HL-60/S4 treated with retinoic acid at 250 ng/mL for 4 days and 3 days (cell line): Measurements from ENCODE around the gene AKT3.
"Not testable (repeated sequence)": the region's sequence is repeated elsewhere in the genome, so short reads cannot be mapped to it uniquely, and the experiment has no call there.

Experiments
- in situ Hi-C: fragments of 300-500 bp; cut with MboI; formaldehyde crosslinking; loops from 2 replicates; pipeline ENCODE4 v1.7.0; 2022; ENCODE audit warnings: low sequenced_read_pairs

Gene AKT3

DNA sequence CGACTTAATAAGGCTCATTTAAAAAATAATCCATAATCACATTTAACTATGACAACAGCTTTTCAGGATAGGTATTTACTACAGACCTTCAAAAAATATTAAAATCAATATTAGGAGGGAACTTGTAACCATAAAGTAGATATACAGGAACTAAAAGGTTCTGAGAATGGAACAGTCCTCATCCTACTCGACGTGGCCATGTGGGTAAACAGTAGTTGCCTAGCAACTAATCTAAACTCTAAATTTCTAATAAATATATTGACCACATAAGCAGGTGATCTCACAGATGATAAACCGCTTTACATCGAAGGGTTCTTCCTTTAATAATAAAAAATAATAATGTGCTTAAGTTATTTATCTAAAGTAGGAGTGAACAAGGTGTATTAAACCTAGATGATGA lies 7.9 kb downstream of the AKT3 start:
- in situ Hi-C loops = no loop called here

DNA sequence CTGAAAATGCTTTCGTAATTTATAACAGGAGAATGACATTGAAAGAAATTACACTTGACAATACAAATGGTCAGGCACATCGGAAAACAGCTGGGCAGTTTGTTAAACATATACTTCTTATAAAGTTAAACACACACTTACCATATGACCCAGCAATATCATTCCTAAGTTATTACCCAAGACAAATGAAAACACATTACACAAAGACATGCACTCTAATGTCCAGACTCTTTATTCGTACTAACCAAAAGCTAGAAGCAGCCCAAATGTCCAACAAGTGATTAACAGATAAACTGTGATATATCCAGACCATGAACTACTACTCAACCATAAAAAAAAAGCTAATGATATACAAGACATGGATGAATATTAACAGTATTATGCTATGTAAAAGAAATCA lies 8.5 kb downstream of the AKT3 start:
- in situ Hi-C loops = no loop called here

DNA sequence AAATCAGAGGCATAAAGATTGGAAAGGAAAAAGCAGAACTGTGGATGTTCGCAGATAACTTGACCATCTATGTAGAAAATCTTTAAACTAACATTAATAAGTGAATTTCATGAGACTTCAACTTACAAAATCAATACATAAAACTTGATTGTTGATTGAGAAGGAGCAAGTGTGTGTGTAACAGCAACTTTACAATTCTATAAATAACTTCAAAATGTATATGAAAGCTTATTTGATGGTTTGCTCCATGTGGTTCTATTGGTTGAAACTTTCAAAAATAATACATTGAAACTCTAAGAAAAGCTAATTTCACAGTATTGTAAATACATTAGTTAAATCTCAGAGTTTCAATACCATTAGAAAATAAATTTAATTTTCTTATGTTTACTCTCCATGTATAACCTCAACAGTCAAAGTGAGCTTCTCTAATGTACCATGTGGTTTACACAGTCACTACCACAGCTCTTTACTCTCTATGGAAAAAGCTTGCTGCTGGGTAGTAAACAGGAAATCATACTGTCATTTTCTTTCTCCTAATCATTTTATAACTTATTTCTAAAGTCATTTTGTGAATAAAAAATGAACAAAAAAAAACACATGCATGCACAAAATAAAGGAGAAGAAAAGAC lies 12.0 kb downstream of the AKT3 start:
- in situ Hi-C loops = no loop called here

DNA sequence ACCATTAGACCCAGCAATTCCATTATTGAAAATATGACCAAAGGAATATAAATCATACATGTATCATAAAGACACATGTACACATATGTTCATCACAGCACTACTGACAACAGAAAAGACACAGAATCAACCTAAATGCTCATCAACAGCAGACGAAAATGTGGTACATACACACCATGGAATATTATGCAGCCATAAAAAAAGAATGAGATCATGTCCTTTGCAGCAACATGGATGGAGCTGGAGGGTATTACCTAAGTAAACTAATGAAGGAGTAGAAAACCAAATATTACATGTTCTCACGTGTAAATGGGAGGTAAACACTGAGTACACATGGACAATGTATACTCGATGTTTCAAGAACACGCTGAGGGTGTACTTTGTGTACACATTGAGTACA lies 15.9 kb downstream of the AKT3 start:
- in situ Hi-C loops = no loop called here

DNA sequence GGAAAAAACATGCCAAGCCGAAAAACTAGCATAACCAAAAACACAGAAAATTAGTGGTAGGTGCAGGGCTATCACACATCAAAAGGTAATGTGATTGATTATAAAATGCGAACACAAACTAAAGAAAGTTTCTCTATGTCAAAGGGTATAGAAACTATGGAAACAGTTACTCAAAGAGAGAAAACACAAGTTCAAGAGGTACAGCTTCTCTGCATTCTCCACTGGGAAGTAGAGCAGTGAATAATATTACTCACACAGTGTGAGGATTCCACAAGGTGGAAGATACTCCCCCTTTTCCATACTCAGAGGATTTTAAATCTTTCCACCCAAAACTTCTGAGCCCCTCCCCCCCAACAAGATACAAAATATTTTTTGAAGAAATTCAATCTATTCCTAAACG lies 18.6 kb downstream of the AKT3 start:
- in situ Hi-C loops = no loop called here

DNA sequence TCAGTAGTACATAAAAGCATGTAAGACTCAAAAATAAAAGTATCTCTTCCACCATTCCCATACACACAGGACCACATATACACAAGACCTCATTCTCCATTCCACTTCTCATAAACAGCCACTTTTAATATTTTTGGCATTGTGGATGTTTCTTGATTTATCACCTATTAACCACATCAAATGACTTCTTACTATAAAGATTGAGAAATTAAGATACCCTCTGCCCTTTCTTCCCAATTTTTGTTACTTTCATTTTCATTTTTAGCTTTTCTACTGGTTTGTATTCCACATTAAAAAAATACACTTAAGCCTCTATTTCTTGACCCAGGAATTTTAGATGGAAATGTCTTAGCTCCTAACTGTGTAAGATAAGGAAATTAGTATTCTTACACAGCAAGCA lies 22.8 kb downstream of the AKT3 start:
- in situ Hi-C loops = no loop called here

DNA sequence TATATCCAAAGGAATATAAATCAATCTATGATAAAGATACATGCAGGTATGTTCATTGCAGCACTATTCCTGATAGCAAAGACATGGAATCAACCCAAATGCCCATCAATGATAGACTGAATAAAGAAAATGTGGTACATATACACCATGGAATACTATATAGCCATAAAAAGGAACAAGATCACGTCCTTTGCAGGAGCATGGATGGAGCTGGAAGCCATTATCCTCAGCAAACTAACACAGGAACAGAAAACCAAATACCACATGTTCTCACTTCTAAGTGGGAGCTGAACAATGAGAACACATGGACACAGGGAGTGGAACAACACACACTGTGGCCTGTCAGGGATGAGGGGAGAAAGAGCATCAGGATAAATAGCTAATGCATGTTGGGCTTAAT lies 25.1 kb downstream of the AKT3 start:
- in situ Hi-C loops = not testable (repeated sequence)

DNA sequence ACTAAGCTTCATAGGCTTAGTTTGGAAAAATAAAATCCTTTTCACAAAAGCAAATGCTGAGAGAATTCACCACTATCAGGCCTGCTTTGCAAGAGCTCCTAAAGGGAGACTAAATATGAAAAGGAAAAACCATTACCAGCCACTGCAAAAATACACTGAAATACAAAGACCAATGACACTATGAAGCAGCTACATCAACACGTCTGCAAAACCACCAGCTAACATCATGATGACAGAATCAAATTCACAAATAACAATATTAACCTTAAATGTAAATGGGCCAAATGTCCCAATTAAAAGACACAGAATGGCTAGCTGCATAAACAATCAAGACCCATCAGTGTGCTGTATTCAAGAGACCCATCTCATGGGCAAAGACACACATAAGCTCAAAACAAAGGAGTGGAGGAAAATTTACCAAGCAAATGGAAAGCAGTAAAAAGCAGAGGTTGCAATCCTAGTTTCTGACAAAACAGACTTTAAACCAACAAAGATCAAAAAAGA lies 28.8 kb downstream of the AKT3 start:
- in situ Hi-C loops = no loop called here

DNA sequence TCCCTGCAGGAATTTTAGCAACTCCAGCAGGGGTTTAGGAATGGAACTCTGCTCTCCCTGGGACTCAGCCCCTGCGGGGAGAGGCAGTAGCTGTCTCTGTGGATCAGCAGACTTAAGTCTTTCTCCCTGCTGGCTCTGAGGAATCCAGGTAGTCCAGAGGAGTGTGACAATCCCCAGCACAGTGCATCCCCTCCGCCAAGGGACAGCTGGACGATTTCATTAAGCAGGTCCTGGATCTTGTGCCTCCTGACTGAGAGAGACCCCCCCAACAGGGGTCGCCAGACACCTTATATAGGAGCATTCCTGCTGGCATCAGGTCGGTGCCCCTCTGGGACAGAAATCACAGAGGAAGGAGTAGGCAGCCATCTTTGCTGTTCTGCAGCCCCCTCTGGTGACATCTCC lies 30.6 kb downstream of the AKT3 start:
- in situ Hi-C loops = no loop called here

DNA sequence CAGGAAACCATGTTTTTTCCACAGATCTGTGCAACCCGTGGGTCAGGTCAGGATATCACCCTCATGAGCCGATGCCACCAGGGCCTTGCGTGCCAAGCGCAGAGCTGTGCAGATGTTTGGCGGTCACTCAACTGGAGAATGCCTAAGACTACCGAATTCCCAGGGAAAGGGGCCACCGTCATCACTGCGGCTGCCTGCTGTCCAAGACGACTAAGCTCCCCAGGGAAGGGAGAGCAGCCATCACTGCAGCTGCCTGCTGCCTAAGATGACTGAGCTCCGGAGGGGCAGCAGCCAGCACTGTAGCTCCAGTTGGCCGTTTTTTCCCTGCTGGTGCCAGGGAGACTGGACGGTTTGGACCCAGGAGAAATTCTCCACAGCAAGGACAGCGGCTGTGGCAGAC lies 31.1 kb downstream of the AKT3 start:
- in situ Hi-C loops = no loop called here

DNA sequence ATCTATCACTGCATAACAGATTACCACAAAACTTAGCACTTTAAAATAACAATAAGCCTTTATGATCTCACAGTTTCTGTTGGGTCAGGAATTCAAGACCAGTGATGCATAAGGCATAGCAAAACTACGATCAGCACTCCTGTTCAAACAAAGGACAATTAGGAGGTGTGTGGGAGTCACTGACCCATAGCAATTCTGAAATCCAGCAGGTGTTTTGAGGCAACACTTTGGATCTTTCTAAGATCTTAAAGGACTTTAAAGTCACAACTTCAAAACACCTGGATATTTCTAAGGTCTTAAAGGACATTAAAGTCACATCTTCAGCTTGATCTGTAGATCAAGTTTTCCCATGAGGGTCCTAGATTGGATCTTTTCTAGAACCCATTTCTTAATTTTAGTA lies 35.3 kb downstream of the AKT3 start:
- in situ Hi-C loops = no loop called here

DNA sequence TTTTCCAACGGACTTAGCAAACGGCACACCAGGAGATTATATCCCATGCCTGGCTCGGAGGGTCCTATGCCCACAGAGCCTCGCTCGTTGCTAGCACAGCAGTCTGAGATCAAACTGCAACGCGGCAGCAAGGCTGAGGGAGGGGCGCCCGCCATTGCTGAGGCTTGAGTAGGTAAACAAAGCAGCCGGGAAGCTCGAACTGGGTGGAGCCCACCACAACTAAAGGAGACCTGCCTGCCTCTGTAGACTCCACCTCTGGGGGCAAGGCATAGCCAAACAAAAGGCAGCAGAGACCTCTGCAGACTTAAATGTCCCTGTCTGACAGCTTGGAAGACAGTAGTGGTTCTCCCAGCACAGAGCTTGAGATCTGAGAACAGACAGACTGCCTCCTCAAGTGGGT lies 42.7 kb downstream of the AKT3 start:
- in situ Hi-C loops = not testable (repeated sequence)

DNA sequence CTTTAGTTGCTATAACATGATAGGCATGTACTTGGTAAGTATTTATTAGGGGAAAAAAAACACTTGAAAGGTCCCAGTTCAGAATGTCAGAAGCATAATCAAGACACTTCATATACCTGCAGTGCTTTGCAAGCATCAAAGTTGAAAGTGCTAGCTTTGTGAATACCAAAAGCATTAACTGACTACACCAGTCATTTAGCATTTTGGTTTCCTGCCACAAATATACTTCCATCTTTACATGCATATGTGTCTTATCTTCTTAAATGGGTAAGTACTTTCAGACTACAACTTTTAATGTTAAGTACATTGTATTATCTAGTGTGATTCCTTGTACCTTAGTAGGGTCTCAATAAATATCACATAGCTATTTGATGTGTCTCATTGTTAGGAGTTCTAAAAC lies 43.7 kb downstream of the AKT3 start:
- in situ Hi-C loops = no loop called here

DNA sequence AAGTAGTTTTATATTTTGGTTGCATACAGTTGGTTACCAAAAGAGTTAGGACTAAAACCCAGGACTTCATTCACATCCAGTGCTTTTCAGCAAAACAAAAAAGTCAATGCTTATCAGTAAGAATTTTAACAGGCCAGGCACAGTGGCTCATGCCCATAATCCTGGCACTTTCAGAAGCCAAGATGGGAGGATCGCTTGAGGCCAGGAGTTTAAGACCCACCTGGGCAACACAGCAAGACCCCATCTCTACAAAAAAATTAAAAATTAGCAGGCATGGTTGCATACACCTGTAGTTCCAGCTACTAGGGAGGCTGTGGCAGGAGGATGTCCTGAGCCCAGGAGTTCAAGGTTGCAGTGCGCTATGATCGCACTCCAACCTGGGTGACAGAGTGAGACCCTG lies 47.3 kb downstream of the AKT3 start:
- in situ Hi-C loops = no loop called here

DNA sequence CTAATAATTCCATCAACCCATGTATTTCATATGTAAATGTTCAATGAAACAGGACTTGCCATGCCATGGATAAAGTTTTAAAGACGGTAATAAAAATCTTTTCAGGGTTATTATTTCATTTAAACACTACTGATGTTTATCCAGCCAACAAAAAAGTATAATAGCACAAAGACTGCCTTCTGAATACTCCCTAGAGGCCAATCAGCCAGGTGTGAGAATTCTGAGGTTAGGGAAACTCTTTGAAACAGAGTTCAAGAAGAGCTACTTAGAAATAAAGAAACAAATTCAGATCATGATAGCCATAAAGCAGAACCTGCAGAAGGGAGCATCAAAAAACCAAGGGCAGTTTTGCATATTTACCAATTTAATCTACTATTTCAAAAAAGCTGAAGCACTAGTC lies 48.7 kb downstream of the AKT3 start:
- in situ Hi-C loops = no loop called here

DNA sequence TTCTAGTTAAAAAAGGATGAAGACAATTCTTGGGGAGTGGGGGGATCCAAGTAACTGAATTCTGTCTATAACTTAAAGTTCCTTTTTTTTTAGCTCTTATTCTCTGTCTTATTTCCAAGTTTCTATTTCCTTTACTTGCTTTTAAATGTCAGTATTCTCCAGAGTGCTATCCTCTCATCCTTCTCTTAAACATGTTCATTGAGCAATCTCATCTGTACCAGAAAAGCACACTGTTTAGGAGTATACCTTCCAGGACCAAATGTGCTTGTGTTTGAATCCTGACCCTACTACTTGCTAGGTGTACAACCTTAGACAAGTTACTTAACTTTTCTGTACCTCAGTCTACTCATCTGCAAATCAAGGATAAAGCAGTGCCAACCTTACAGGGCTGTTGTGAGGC lies 50.1 kb downstream of the AKT3 start:
- in situ Hi-C loops = no loop called here

DNA sequence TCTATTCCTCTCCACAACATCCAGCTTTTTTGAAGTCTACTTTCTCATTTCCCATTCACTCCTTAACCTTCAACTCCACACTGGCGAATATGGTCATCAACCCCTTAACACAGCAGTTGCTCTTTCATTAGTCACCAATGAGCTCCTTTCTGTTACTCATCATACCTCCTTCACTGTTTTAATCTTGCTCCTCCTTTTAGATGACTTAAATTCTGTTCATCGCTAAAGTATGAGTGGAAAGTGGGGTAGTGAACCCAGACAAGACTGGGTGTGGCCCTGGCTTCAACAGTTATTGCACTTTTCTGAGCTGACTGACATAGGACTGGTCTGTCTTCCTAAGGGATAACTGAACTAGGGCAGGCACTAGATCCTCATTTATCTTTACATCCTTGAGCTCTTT lies 51.3 kb downstream of the AKT3 start:
- in situ Hi-C loops = no loop called here

DNA sequence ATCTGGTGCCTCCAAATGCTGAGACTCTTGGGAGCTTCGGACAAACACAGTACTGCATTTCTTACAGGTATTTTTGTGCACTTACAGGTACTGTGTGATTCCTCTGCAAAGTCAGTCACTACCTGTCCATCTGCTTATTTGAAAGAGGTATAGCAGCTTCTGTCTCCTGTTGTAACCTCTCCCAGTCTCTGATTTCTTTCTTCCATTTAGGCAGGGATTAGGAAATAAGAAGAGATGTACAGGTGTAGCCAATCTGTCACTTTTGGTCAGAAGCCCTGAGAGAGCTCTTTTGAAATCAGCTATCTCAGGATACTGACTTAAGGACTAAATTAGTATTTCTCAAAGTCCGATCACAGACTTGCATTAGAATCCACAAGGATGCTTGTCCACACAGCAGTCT lies 54.0 kb downstream of the AKT3 start:
- in situ Hi-C loops = no loop called here

DNA sequence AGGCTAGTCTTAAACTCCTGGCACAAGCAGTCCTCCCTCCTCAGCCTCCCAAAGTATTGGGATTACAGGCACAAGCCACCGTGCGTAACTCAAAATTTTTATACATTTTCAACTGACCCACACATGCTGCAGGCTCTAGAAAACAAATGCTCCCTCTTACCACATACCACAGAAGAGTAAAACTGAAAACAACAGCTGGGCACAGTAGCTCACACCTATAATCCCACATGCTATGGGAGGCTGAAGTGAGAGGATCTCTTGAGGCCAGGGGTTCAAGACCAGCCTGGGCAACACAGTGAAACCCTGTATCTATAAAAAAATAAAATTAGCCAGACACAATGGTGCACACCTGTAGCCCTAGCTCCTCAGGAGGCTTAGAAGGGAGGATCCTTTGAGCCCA lies 56.7 kb downstream of the AKT3 start:
- in situ Hi-C loops = no loop called here

DNA sequence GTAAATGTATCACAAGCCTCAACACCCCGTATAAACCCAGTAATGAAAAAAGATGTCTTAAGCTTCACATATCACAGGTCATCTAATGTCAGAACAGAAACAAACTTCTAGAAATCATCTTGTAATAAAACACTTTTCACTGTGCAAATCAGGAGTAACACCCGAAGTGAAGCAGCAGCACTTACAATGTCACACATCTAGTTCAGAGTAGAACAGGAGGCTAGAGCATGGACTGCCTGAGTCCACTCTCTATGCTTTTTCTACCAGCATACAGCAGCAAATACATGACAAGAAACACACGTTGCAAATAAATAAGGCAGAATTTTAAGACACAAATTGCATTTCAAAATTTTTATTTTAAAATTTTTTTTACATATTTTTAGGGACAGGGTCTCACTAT lies 57.2 kb downstream of the AKT3 start:
- in situ Hi-C loops = no loop called here

DNA sequence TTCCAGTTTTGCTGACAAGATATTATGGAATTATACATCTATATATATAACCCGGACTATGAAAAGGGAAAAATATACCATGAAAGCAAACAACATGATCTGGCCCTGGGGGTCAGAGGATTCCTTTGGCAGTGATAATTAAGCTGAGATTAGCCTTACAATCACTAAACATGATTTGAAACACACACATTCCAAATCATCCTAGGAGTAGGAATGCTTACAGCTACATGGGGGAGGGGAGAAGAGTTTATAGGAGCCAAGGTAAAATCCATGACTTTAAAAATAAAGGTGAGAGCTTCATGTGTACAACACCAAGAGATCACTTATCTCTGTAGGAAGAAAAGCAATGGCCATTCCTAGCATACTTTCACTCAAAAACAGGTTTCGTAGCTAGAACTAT lies 57.6 kb downstream of the AKT3 start:
- in situ Hi-C loops = no loop called here

DNA sequence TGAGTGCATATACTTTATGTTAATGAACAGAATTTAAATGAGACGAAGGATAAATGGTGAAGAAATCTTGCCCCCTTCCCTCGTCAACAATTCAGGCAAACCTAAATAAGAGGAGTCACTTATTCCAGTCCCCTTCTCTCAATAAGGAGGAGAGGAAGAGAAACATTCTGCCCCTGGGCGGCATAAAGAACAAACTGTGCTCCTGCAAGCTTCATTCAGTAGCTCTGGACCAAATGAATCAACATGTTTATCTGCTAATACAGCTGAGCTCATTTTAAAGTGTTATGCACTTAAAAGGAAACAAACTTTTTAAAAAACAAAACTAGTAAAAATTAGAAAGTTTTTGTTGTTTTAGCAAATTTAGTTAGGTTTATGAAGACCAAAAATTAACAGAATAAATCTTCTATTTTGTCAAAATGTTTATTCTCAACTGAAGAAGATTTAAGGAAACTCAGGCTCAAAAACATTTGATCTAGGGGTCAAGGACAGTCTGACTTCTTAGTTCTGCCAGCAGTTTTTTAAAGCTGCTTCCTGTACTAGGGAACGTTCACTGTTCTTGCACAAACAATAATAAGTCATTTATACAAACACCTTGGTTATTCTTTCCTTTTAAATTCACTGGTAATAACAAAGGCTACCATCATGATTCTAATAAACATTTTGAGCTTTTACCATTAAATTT lies 58.3 kb downstream of the AKT3 start:
- in situ Hi-C loops = no loop called here

DNA sequence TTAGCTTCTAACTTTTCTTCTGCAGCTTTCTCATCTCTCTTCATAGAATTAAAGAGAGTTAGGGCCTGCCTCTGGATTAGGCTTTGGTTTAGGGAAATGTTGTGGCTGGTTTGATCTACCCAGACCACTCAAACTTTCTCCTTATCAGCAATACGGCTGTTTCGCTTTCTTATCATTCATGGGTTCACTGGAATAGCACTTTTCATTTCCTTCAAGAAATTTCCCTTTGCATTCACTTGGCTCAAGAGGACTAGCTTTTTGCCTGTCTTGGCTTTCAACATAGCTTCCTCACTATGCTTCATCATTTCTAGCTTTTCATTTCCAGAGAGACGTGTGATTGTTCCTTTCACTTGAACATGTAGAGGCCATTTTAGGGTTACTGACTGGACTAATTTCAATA lies 59.6 kb downstream of the AKT3 start:
- in situ Hi-C loops = no loop called here
